Peyer's patch (tissue), 4 donors: Measurements from ENCODE around the gene IQCE. TPM values are rescaled to one million over a fixed set of nuclear protein-coding genes. Genes with fewer than 3 reads are reported as not detected.

Source experiments
- DNase-seq, 3 donors: peaks; one replicate each; pipeline ENCODE4 v3.0.0-alpha.2; 2017 to 2019
- H3K27ac ChIP-seq, 4 donors: fragments of 200-600 bp; sonication (generic); one replicate each; pipeline ENCODE4 v1.5.1; 2016 to 2019
- H3K27me3 ChIP-seq, 2 donors: fragments of 200-600 bp; sonication (generic); one replicate each; pipeline ENCODE4 v1.5.1; 2019
- H3K36me3 ChIP-seq, 3 donors: fragments of 200-600 bp; sonication (generic); one replicate each; pipeline ENCODE4 v1.5.1; 2016 to 2019
- H3K4me1 ChIP-seq, 4 donors: fragments of 200-600 bp; sonication (generic); one replicate each; pipeline ENCODE4 v1.5.1; 2016 to 2019
- H3K4me3 ChIP-seq, 4 donors: fragments of 200-600 bp; sonication (generic); 1 replicate in 3 of 4; 2 replicates in 1 of 4; pipeline ENCODE4 v1.5.1; 2016 to 2019; ENCODE audit warnings: mild to moderate bottlenecking in 1 of 4
- H3K9me3 ChIP-seq, 4 donors: fragments of 200-600 bp; sonication (generic); one replicate each; pipeline ENCODE4 v1.5.1; 2016 to 2019; ENCODE audit warnings: mild to moderate bottlenecking in 1 of 4
- CTCF ChIP-seq, 6 experiments: fragments of 450-650 bp in 4 of 6; fragments of 200-600 bp in 2 of 6; sonication (generic) in 1 of 6; IDR thresholded peaks; one replicate each; pipeline ENCODE4 v1.5.1; 2017 to 2019; ENCODE audit warnings: antibody characterized with exemption in 6 of 6, mild to moderate bottlenecking in 3 of 6, moderate library complexity in 1 of 6
- POLR2A ChIP-seq, 2 donors: fragments of 450-650 bp; IDR thresholded peaks; one replicate each; pipeline ENCODE4 v1.5.1; 2017; ENCODE audit warnings: antibody characterized with exemption in 2 of 2, mild to moderate bottlenecking in 2 of 2, moderate library complexity in 2 of 2
- total RNA-seq, 4 donors: library from RNA; depleted of rRNA; stranded (reverse); fragments of >200 nt; gene quantifications; one replicate each; pipeline ENCODE4 v1.1.0, GENCODE V29; 2016

IQCE gene
- total RNA-seq, 4 donors from 2014 or later: 30.0 to 159 (median 72.2) TPM

- H3K4me1 ChIP-seq: peaks cover 3 to 61% (median 18%) of the 10 kb centered on the region in 4 donors
- no peaks in the 10 kb centered on the region for H3K36me3 ChIP-seq
- H3K27ac ChIP-seq: peak overlapping the region in 1 of 4 donors; percentile 5
- no peaks in the 10 kb centered on the region for H3K27me3 ChIP-seq
- no peak for TF ChIP-seq CTCF (IDR thresholded peaks at IDR 0.05)
- no peak for TF ChIP-seq POLR2A (IDR thresholded peaks at IDR 0.05)
- H3K9me3 ChIP-seq: no peaks in the 10 kb centered on the region
- no peak for DNase-seq
- H3K4me3 ChIP-seq: no peak overlapping the region
These were observed 67.8 kb downstream of the IQCE start for GRCh38 chr7:2626498-2627117.

- DNase-seq: no peak
- no peaks in the 10 kb centered on the region for H3K36me3 ChIP-seq
- no peak for TF ChIP-seq CTCF (IDR thresholded peaks at IDR 0.05)
- TF ChIP-seq POLR2A (IDR thresholded peaks at IDR 0.05): no peak
- no peaks in the 10 kb centered on the region for H3K9me3 ChIP-seq
- no peak overlapping the region for H3K4me3 ChIP-seq
- H3K27me3 ChIP-seq: no peaks in the 10 kb centered on the region
- H3K4me1 ChIP-seq: peaks cover 0 to 52% (median 15%) of the 10 kb centered on the region in 4 donors
- peak overlapping the region in 1 of 4 donors; percentile 5 for H3K27ac ChIP-seq
These were observed 68.7 kb downstream of the IQCE start for GRCh38 chr7:2627258-2628129.

- TF ChIP-seq CTCF (IDR thresholded peaks at IDR 0.05): no peak
- no peak for TF ChIP-seq POLR2A (IDR thresholded peaks at IDR 0.05)
- DNase-seq: no peak
These were observed 69.3 kb downstream of the IQCE start for GRCh38 chr7:2628130-2628482.

GRCh38 chr7:2628891-2629290 is 70.1 kb downstream of the IQCE start:
- no peaks in the 10 kb centered on the region for H3K36me3 ChIP-seq
- DNase-seq: no peak
- H3K27me3 ChIP-seq: no peaks in the 10 kb centered on the region
- no peak for TF ChIP-seq POLR2A (IDR thresholded peaks at IDR 0.05)
- no peak for TF ChIP-seq CTCF (IDR thresholded peaks at IDR 0.05)
- peaks cover 11 to 49% (median 17%) of the 10 kb centered on the region in 4 donors for H3K4me1 ChIP-seq
- H3K9me3 ChIP-seq: no peaks in the 10 kb centered on the region
- H3K4me3 ChIP-seq: no peak overlapping the region
- H3K27ac ChIP-seq: no peak overlapping the region

More at GRCh38 chr7:2628130-2628482, 69.3 kb downstream of the IQCE start:
- no peak overlapping the region for H3K4me3 ChIP-seq
- peaks cover 3 to 48% (median 15%) of the 10 kb centered on the region in 4 donors for H3K4me1 ChIP-seq
- H3K9me3 ChIP-seq: no peaks in the 10 kb centered on the region
- H3K27ac ChIP-seq: no peak overlapping the region
- H3K36me3 ChIP-seq: no peaks in the 10 kb centered on the region
- no peaks in the 10 kb centered on the region for H3K27me3 ChIP-seq

- Histone ChIP-seq H3K4me3 (peak overlapping the region in 2 of 4 donors; percentile 4 to 22), H3K4me1 (peaks cover 11 to 49% (median 17%) of the 10 kb centered on the region in 4 donors), H3K27me3 (no peaks in the 10 kb centered on the region), H3K9me3 (no peaks in the 10 kb centered on the region), H3K36me3 (no peaks in the 10 kb centered on the region), H3K27ac (peak overlapping the region in 3 of 4 donors; percentile 77 to 93 (median 88))
- TF ChIP-seq CTCF (IDR thresholded peaks at IDR 0.05) (peak in 1 of 6 experiments; percentile 8), POLR2A (IDR thresholded peaks at IDR 0.05) (peak; percentile 53 to 77)
- peak in 2 of 3 donors; percentile 88 to 90 for DNase-seq
These were observed 71.2 kb downstream of the IQCE start for GRCh38 chr7:2629746-2630681.
